IMR-90 (cell line): Measurements from ENCODE around the gene PPP3CA.

ENCODE experiments used
- CEBPB ChIP-seq: IDR thresholded peaks from 2 replicates; pipeline ENCODE4 v1.6.1; 2012; ENCODE audit warnings: low read depth, low read length, improper control_type of control experiment
- POLR2A ChIP-seq: IDR thresholded peaks from 2 replicates; pipeline ENCODE4 v1.6.1; 2012; ENCODE audit warnings: mild to moderate bottlenecking, low read depth, low read length
- TF ChIP-seq, protein P1 (sequence below): conservative IDR thresholded peaks from 2 replicates; pipeline ENCODE4 v1.5.1; 2012; ENCODE audit warnings: mild to moderate bottlenecking, low read depth, low read length, improper control_type of control experiment
- TF ChIP-seq, protein P2 (sequence below): fragments of 150-350 bp; IDR thresholded peaks from 2 replicates; pipeline ENCODE4 v1.6.1; 2017; ENCODE audit warnings: mild to moderate bottlenecking, antibody characterized with exemption, low read length, low read depth

DNA sequence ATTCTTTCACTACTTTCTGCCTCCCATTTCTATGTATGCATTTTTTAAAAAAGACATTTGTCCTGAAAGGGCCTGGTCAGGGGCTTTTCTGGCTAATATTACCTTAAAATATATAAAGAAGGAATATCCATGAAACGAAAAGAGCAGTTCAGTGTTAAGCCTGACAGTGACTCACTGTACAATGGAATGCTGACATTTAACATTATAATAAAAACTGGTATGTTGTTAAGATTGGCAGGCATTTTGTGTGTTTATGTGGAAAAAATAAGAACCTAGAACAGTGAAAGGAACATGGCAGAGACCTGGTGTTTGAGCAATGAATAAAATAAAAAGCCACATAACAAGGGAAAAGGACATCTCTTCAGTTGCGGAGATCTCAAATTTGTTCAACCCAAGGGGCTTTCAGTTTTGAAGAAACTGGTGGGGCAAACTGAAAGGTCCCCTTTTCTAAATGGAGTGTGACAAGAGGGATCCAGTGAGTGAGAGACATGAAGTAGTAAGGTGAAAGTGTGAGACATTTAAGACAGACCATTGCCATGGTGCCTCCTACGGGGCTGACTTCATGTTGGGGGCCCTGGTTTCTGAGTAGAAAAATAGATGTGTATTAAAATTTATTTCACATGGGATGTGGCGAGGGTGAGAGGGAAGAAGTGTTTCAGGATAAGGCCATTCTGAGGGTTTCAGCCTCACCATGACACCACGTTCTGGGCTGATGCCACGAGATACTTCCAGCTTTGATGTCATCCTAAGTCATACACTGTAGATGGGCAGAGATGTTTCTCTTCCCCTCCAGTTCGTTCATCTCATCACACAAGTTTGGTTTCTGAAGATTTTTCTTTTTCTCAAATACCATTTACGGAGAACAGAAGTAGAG is 324.9 kb downstream of the PPP3CA start:
- TF ChIP-seq CEBPB (no peak), POLR2A (no peak)
- TF ChIP-seq, protein P1, sequence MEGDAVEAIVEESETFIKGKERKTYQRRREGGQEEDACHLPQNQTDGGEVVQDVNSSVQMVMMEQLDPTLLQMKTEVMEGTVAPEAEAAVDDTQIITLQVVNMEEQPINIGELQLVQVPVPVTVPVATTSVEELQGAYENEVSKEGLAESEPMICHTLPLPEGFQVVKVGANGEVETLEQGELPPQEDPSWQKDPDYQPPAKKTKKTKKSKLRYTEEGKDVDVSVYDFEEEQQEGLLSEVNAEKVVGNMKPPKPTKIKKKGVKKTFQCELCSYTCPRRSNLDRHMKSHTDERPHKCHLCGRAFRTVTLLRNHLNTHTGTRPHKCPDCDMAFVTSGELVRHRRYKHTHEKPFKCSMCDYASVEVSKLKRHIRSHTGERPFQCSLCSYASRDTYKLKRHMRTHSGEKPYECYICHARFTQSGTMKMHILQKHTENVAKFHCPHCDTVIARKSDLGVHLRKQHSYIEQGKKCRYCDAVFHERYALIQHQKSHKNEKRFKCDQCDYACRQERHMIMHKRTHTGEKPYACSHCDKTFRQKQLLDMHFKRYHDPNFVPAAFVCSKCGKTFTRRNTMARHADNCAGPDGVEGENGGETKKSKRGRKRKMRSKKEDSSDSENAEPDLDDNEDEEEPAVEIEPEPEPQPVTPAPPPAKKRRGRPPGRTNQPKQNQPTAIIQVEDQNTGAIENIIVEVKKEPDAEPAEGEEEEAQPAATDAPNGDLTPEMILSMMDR: no peak
- TF ChIP-seq, protein P2, sequence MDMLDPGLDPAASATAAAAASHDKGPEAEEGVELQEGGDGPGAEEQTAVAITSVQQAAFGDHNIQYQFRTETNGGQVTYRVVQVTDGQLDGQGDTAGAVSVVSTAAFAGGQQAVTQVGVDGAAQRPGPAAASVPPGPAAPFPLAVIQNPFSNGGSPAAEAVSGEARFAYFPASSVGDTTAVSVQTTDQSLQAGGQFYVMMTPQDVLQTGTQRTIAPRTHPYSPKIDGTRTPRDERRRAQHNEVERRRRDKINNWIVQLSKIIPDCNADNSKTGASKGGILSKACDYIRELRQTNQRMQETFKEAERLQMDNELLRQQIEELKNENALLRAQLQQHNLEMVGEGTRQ: no peak
